NCI-H1417 (cell line): ENCODE results near the gene BNIP3.
"Not testable (repeated sequence)": the region's sequence is repeated elsewhere in the genome, so short reads cannot be mapped to it uniquely, and the experiment has no call there.

Experiments
- DNase-seq, 3 experiments: peaks; one replicate each; lab custom pipeline; 2025; lab: John Stamatoyannopoulos, UW

The BNIP3 gene

GRCh38 chr10:131929122-131929845, 52.4 kb downstream of the BNIP3 start:
- no peak for DNase-seq

GRCh38 chr10:131928248-131929095, 53.3 kb downstream of the BNIP3 start:
- no peak for DNase-seq

- DNase-seq: no peak
Observed at GRCh38 chr10:131926743-131927595, 54.8 kb downstream of the BNIP3 start.

GRCh38 chr10:131926253-131926652, 55.5 kb downstream of the BNIP3 start:
- no peak for DNase-seq

- no peak for DNase-seq
Observed at GRCh38 chr10:131925716-131926115, 56.0 kb downstream of the BNIP3 start.

GRCh38 chr10:131925011-131925649, 56.6 kb downstream of the BNIP3 start:
- no peak for DNase-seq

GRCh38 chr10:131923038-131923756, 58.5 kb downstream of the BNIP3 start:
- DNase-seq: no peak

- peak in 1 of 3 experiments; percentile 2 for DNase-seq
Observed at GRCh38 chr10:131921184-131921583, 60.5 kb downstream of the BNIP3 start.

GRCh38 chr10:131920693-131921092, 61.0 kb downstream of the BNIP3 start:
- DNase-seq: no peak

GRCh38 chr10:131920151-131920550, 61.6 kb downstream of the BNIP3 start:
- DNase-seq: no peak

- DNase-seq: not testable (repeated sequence)
Observed at GRCh38 chr10:131919461-131919860, 62.3 kb downstream of the BNIP3 start.
